Fibroblast of lung (primary cell): ENCODE data around the gene ZZZ3.
"Not testable (repeated sequence)": the region's sequence is repeated elsewhere in the genome, so short reads cannot be mapped to it uniquely, and the experiment has no call there.

Experiments
- EZH2 ChIP-seq: IDR thresholded peaks from 2 replicates; pipeline ENCODE4 v1.5.1; 2012; ENCODE audit warnings: low read length, control low read depth, mild to moderate bottlenecking; ENCODE audit errors: missing control alignments
- TF ChIP-seq, protein P1 (sequence below), 2 donors: IDR thresholded peaks in 1 of 2; conservative IDR thresholded peaks in 1 of 2; 1 replicate in 1 of 2; 2 replicates in 1 of 2; pipeline ENCODE4 v1.5.1; 2011 to 2012; ENCODE audit warnings: low read length in 2 of 2, control low read depth in 1 of 2, inconsistent platforms in 1 of 2, low read depth in 1 of 2, mild to moderate bottlenecking in 1 of 2

DNA sequence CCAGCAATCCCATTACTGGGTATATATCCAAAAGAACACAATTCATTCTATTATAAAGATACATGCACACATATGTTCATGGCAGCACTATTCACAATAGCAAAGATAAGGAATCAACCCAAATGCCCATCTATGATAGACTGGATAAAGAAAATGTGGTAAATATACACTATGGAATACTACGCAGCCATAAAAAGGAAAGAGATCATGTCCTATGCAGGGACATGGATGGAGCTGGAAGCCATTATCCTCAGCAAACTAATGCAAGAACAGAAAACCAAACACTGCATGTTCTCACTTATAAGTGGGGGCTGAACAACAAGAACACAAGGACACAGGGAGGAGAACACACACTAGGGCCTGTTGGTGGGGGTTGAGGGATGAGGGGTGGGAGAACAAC lies 17.2 kb upstream of the ZZZ3 start:
- TF ChIP-seq, protein P1, sequence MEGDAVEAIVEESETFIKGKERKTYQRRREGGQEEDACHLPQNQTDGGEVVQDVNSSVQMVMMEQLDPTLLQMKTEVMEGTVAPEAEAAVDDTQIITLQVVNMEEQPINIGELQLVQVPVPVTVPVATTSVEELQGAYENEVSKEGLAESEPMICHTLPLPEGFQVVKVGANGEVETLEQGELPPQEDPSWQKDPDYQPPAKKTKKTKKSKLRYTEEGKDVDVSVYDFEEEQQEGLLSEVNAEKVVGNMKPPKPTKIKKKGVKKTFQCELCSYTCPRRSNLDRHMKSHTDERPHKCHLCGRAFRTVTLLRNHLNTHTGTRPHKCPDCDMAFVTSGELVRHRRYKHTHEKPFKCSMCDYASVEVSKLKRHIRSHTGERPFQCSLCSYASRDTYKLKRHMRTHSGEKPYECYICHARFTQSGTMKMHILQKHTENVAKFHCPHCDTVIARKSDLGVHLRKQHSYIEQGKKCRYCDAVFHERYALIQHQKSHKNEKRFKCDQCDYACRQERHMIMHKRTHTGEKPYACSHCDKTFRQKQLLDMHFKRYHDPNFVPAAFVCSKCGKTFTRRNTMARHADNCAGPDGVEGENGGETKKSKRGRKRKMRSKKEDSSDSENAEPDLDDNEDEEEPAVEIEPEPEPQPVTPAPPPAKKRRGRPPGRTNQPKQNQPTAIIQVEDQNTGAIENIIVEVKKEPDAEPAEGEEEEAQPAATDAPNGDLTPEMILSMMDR (conservative IDR thresholded peaks at IDR 0.05 in 1 of 2, IDR thresholded peaks at IDR 0.05 in 1 of 2; ENCODE audit: low read depth in 1 of 2, low read length in 2 of 2): not testable (repeated sequence)
- TF ChIP-seq EZH2: not testable (repeated sequence)
